Fibroblast of lung (primary cell): Measurements from ENCODE around the gene RPL35A.

Experiments
- EZH2 ChIP-seq: IDR thresholded peaks from 2 replicates; pipeline ENCODE4 v1.5.1; 2012; ENCODE audit warnings: low read length, control low read depth, mild to moderate bottlenecking; ENCODE audit errors: missing control alignments
- TF ChIP-seq, protein P1 (sequence below), 2 donors: IDR thresholded peaks in 1 of 2; conservative IDR thresholded peaks in 1 of 2; 1 replicate in 1 of 2; 2 replicates in 1 of 2; pipeline ENCODE4 v1.5.1; 2011 to 2012; ENCODE audit warnings: low read length in 2 of 2, control low read depth in 1 of 2, inconsistent platforms in 1 of 2, low read depth in 1 of 2, mild to moderate bottlenecking in 1 of 2

DNA sequence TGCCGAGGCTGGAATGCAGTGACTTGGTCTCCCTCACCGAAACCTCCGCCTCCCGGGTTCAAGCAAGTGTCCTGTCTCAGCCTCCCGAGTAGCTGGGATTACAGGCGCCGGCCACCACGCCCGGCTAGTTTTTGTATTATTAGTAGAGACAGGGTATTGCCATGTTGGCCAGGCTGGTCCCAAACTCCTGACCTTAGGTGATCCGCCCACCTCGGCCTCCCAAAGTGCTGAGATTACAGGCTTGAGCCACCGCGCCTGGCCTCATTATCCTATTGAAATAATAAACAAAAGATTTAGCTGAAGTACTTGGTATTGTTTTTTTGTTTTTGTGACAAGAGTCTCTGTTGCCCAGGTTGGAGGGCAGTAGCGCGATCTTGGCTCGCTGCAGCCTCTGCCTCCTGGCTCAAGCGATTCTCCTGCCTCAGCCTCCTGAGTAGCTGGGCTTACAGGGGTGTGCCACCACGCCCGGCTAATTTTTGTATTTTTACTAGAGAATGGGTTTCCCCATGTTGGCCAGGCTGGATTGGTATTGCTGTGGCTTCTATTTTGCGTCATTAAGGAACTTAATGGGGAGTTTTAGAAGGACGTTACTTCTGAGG is 1.5 kb downstream of the RPL35A start:
- TF ChIP-seq, protein P1, sequence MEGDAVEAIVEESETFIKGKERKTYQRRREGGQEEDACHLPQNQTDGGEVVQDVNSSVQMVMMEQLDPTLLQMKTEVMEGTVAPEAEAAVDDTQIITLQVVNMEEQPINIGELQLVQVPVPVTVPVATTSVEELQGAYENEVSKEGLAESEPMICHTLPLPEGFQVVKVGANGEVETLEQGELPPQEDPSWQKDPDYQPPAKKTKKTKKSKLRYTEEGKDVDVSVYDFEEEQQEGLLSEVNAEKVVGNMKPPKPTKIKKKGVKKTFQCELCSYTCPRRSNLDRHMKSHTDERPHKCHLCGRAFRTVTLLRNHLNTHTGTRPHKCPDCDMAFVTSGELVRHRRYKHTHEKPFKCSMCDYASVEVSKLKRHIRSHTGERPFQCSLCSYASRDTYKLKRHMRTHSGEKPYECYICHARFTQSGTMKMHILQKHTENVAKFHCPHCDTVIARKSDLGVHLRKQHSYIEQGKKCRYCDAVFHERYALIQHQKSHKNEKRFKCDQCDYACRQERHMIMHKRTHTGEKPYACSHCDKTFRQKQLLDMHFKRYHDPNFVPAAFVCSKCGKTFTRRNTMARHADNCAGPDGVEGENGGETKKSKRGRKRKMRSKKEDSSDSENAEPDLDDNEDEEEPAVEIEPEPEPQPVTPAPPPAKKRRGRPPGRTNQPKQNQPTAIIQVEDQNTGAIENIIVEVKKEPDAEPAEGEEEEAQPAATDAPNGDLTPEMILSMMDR (conservative IDR thresholded peaks at IDR 0.05 in 1 of 2, IDR thresholded peaks at IDR 0.05 in 1 of 2; ENCODE audit: low read depth in 1 of 2, low read length in 2 of 2): no peak
- TF ChIP-seq EZH2: no peak
